IMR-90 (cell line): ENCODE data around the gene FSTL1. TPM values are rescaled to one million over a fixed set of nuclear protein-coding genes. Genes with fewer than 3 reads are reported as not detected.
A peak's percentile ranks its signal among the peaks of the same experiment; 100 is the strongest.

Source experiments
- ATAC-seq: fragments of 200-7000 bp; cut with Tn5 transposase; 2 replicates; pipeline ENCODE4 v1.9.1; 2020; ENCODE audit warnings: low read depth, mild to moderate bottlenecking, moderate library complexity
- BruUV-seq: library from RNA; stranded (reverse); fragments of 400-500 nt; replicated peaks from 2 replicates; lab custom pipeline; 2021; lab: Mats Ljungman, UMichigan
- CTCF ChIA-PET: fragments of 300-600 bp; formaldehyde crosslinking; extraction: SDS; loops from one replicate; lab custom pipeline; 2021; ENCODE audit warnings: antibody characterized with exemption; lab: Yijun Ruan, JAX
- POLR2A ChIA-PET: fragments of 300-600 bp; sonication (Branson Sonifier 250); formaldehyde crosslinking; loops from one replicate; lab custom pipeline; 2022; ENCODE audit warnings: antibody characterized with exemption; ENCODE audit not compliant: unreplicated experiment; lab: Charles Lee
- DNase-seq: peaks from one replicate; pipeline ENCODE4 v3.0.0; 2013
- H2AFZ ChIP-seq: replicated peaks from 2 replicates; pipeline ENCODE3; 2013; ENCODE audit warnings: low read length, mild to moderate bottlenecking; ENCODE audit not compliant: poor library complexity
- H2AK5ac ChIP-seq: 2 replicates; pipeline ENCODE4 v1.6.1; 2013; ENCODE audit warnings: low read depth, low read length, inconsistent platforms
- H2AK9ac ChIP-seq: replicated peaks from 2 replicates; pipeline ENCODE3; 2013; ENCODE audit warnings: mild to moderate bottlenecking, low read depth, low read length, moderate library complexity; ENCODE audit not compliant: poor library complexity
- H2BK120ac ChIP-seq: 2 replicates; pipeline ENCODE4 v1.6.1; 2013; ENCODE audit warnings: low read depth, low read length, inconsistent platforms
- H2BK15ac ChIP-seq: 3 replicates; pipeline ENCODE4 v1.6.1; 2013; ENCODE audit warnings: low read depth, low read length, inconsistent platforms
- H2BK20ac ChIP-seq: 2 replicates; pipeline ENCODE4 v1.6.1; 2013; ENCODE audit warnings: low read depth, mild to moderate bottlenecking, inconsistent platforms, low read length, moderate library complexity
- H2BK5ac ChIP-seq: 2 replicates; pipeline ENCODE4 v1.6.1; 2013; ENCODE audit warnings: mild to moderate bottlenecking, low read depth, low read length, inconsistent platforms; ENCODE audit not compliant: poor library complexity, severe bottlenecking
- H3K14ac ChIP-seq: replicated peaks from 2 replicates; pipeline ENCODE4 v1.6.1; 2013; ENCODE audit warnings: low read depth, low read length, inconsistent platforms
- H3K18ac ChIP-seq: 2 replicates; pipeline ENCODE4 v1.6.1; 2013; ENCODE audit warnings: low read depth, low read length, control low read depth
- H3K23ac ChIP-seq: 2 replicates; pipeline ENCODE4 v1.6.1; 2013; ENCODE audit warnings: low read depth, low read length, inconsistent platforms
- H3K27ac ChIP-seq: 2 replicates; pipeline ENCODE4 v1.5.1; 2013; ENCODE audit warnings: mild to moderate bottlenecking, control low read depth, low read length; ENCODE audit not compliant: insufficient read depth
- H3K27me3 ChIP-seq: 2 replicates; pipeline ENCODE4 v1.6.1; 2013; ENCODE audit warnings: low read length; ENCODE audit not compliant: control insufficient read depth, insufficient read depth
- H3K36me3 ChIP-seq: 2 replicates; pipeline ENCODE4 v1.6.1; 2013; ENCODE audit warnings: low read length, mixed read lengths; ENCODE audit not compliant: control insufficient read depth, insufficient read depth
- H3K4ac ChIP-seq: 2 replicates; pipeline ENCODE4 v1.6.1; 2013; ENCODE audit warnings: low read depth, low read length, inconsistent platforms
- H3K4me1 ChIP-seq: 2 replicates; pipeline ENCODE4 v1.6.1; 2013; ENCODE audit warnings: low read length, mixed read lengths; ENCODE audit not compliant: control insufficient read depth, insufficient read depth
- H3K4me2 ChIP-seq: 2 replicates; pipeline ENCODE4 v1.6.1; 2013; ENCODE audit warnings: low read depth, mild to moderate bottlenecking, control low read depth, low read length, moderate library complexity
- H3K4me3 ChIP-seq: 2 replicates; pipeline ENCODE4 v1.5.1; 2013; ENCODE audit warnings: low read depth, mild to moderate bottlenecking, control low read depth, low read length, moderate library complexity; ENCODE audit not compliant: insufficient read depth
- H3K56ac ChIP-seq: 2 replicates; pipeline ENCODE4 v1.6.1; 2013; ENCODE audit warnings: low read length, inconsistent platforms; ENCODE audit not compliant: insufficient read depth; ENCODE audit errors: extremely low read depth
- H3K79me1 ChIP-seq, 2 experiments: 2 replicates each; pipeline ENCODE4 v1.6.1; 2013; ENCODE audit warnings: low read length in 2 of 2, inconsistent platforms in 1 of 2, low read depth in 1 of 2
- H3K9ac ChIP-seq: 2 replicates; pipeline ENCODE4 v1.6.1; 2013; ENCODE audit warnings: low read depth, low read length, control low read depth
- H3K9me1 ChIP-seq: 2 replicates; pipeline ENCODE4 v1.6.1; 2013; ENCODE audit warnings: low read length, inconsistent platforms; ENCODE audit not compliant: insufficient read depth
- H3K9me3 ChIP-seq: 2 replicates; pipeline ENCODE4 v1.6.1; 2013; ENCODE audit warnings: low read length; ENCODE audit not compliant: control insufficient read depth, insufficient read depth
- H4K20me1 ChIP-seq: 2 replicates; pipeline ENCODE4 v1.6.1; 2013; ENCODE audit warnings: low read length, inconsistent platforms; ENCODE audit not compliant: insufficient read depth
- H4K5ac ChIP-seq: 2 replicates; pipeline ENCODE4 v1.6.1; 2013; ENCODE audit warnings: mild to moderate bottlenecking, low read depth, low read length, control low read depth
- H4K8ac ChIP-seq, 2 experiments: 2 replicates each; pipeline ENCODE4 v1.6.1; 2013; ENCODE audit warnings: low read depth in 2 of 2, low read length in 2 of 2, control low read depth in 1 of 2, inconsistent platforms in 1 of 2
- H4K91ac ChIP-seq: 2 replicates; pipeline ENCODE4 v1.6.1; 2013; ENCODE audit warnings: low read depth, low read length, inconsistent platforms; ENCODE audit not compliant: insufficient read depth
- CTCF ChIP-seq: conservative IDR thresholded peaks from 2 replicates; pipeline ENCODE4 v1.5.1; 2012; ENCODE audit warnings: mild to moderate bottlenecking, low read depth, low read length, improper control_type of control experiment
- FOS ChIP-seq: fragments of 150-350 bp; IDR thresholded peaks from 2 replicates; pipeline ENCODE4 v1.6.1; 2016; ENCODE audit warnings: low read depth, low read length
- MAZ ChIP-seq: IDR thresholded peaks from 2 replicates; pipeline ENCODE4 v1.6.1; 2012; ENCODE audit warnings: low read depth, mild to moderate bottlenecking, low read length, improper control_type of control experiment, moderate library complexity, borderline replicate concordance
- MXI1 ChIP-seq: IDR thresholded peaks from 2 replicates; pipeline ENCODE4 v1.6.1; 2012; ENCODE audit warnings: low read depth, mild to moderate bottlenecking, low read length, moderate library complexity, borderline replicate concordance
- NFE2L2 ChIP-seq: fragments of 150-350 bp; IDR thresholded peaks from 2 replicates; pipeline ENCODE4 v1.6.1; 2016; ENCODE audit warnings: low read depth, mild to moderate bottlenecking, low read length
- POLR2A ChIP-seq: IDR thresholded peaks from 2 replicates; pipeline ENCODE4 v1.6.1; 2012; ENCODE audit warnings: mild to moderate bottlenecking, low read depth, low read length
- RAD21 ChIP-seq: IDR thresholded peaks from 2 replicates; pipeline ENCODE4 v1.6.1; 2012; ENCODE audit warnings: low read length, improper control_type of control experiment
- SMC3 ChIP-seq: fragments of 150-350 bp; IDR thresholded peaks from 2 replicates; pipeline ENCODE4 v1.6.1; 2016; ENCODE audit warnings: low read depth, mild to moderate bottlenecking, antibody characterized with exemption, low read length, moderate library complexity
- WGBS, 2 experiments: methylation state at CpG; one replicate each; pipeline versions ENCODE4 v1.1.5 to v1.1.7; 2013; ENCODE audit warnings: missing lambda C conversion rate in 2 of 2; ENCODE audit not compliant: insufficient read length in 1 of 2; ENCODE audit errors: extremely low coverage in 2 of 2; 5-methylcytosine and 5-hydroxymethylcytosine counted together
- dilution Hi-C: fragments of 300-500 bp; cut with HindIII; formaldehyde crosslinking; loops from one replicate; pipeline ENCODE4 v1.14.3; 2018; ENCODE audit warnings: low sequenced_read_pairs; ENCODE audit not compliant: unreplicated experiment
- in situ Hi-C: fragments of 300-500 bp; cut with MboI; formaldehyde crosslinking; loops from 3 replicates; pipeline ENCODE4 v1.14.3; 2019; ENCODE audit warnings: low sequenced_read_pairs, inconsistent platforms, mixed read lengths
- intact Hi-C: fragments of 100-400 bp; cut with micrococcal nuclease; formaldehyde crosslinking; loops from 2 replicates; pipeline ENCODE4 v1.10.0; 2022
- polyA plus RNA-seq, 3 experiments: library from polyadenylated mRNA; depleted of rRNA; stranded (reverse); fragments of >200 nt; gene quantifications; 2 replicates each; pipeline ENCODE4 v1.2.3, GENCODE V29; 2012; ENCODE audit warnings: low replicate concordance in 1 of 3
- total RNA-seq: library from RNA; depleted of rRNA; stranded (reverse); fragments of >200 nt; gene quantifications from 2 replicates; pipeline ENCODE4 v1.2.3, GENCODE V29; 2012

FSTL1 gene
- total and polyA plus RNA-seq, 2 of the 4 experiments (the other 2 are of a cell fraction) = 864 to 1,642 TPM

GRCh38 chr3:120441776-120442175, 9.0 kb downstream of the FSTL1 start:
- ATAC-seq = no peak
- no peak overlapping the region for H2AK5ac ChIP-seq
- no peak overlapping the region for H2BK15ac ChIP-seq
- CTCF ChIA-PET = no interaction called here
- H3K56ac ChIP-seq = no peak overlapping the region
- H3K9me1 ChIP-seq = peaks cover 39% of the 10 kb centered on the region
- no peak overlapping the region for H4K5ac ChIP-seq
- peak overlapping the region; percentile 18; the same call in 1 of the 2 replicates for H3K4ac ChIP-seq
- peak overlapping the region; percentile 36 for H2BK5ac ChIP-seq
- no peak overlapping the region for H3K4me2 ChIP-seq
- H2BK20ac ChIP-seq = peak overlapping the region; percentile 4; the same call in 1 of the 2 replicates
- H2BK120ac ChIP-seq = no peak overlapping the region
- H3K9me3 ChIP-seq = no peaks in the 10 kb centered on the region
- in situ Hi-C loops = loop anchor here (25.0 kb wide), 2 partner anchors 346 to 1046 kb away; no protein-coding TSS in a partner anchor
- peak overlapping the region in 1 of 2 experiments; percentile 22; a peak in 1 of 4 replicates for H4K8ac ChIP-seq
- H3K4me1 ChIP-seq = peaks cover 32% of the 10 kb centered on the region
- TSS peak; percentile 0 for BruUV-seq
- H3K23ac ChIP-seq = peak overlapping the region; percentile 68; the same call in 1 of the 2 replicates
- no peak overlapping the region for H2AFZ ChIP-seq
- no peak overlapping the region for H3K4me3 ChIP-seq
- H3K79me1 ChIP-seq = peaks cover 11 to 60% of the 10 kb centered on the region in 2 experiments
- dilution Hi-C loops = no loop called here
- H4K91ac ChIP-seq = no peak overlapping the region
- intact Hi-C loops = no loop called here
- H3K36me3 ChIP-seq = peaks cover 42% of the 10 kb centered on the region
- no peaks in the 10 kb centered on the region for H3K27me3 ChIP-seq
- H3K14ac ChIP-seq = peak overlapping the region; percentile 31; the same call in 1 of the 2 replicates
- no peak for DNase-seq
- POLR2A ChIA-PET = interaction anchor here (1.1 kb wide), 1 partner anchor 24 kb away, joined by 3 read pairs; no protein-coding TSS in a partner anchor
- peaks cover 89% of the 10 kb centered on the region for H4K20me1 ChIP-seq
- H3K27ac ChIP-seq = no peak overlapping the region
- no peak overlapping the region for H2AK9ac ChIP-seq
- H3K18ac ChIP-seq = no peak overlapping the region
- no CpG with 5 or more reads among the region's 4 CpGs for WGBS, 2 experiments
- TF ChIP-seq MXI1 (no peak), SMC3 (no peak), FOS (no peak), MAZ (no peak), RAD21 (no peak), CTCF (no peak), NFE2L2 (no peak), POLR2A (no peak)
- no peak overlapping the region for H3K9ac ChIP-seq
